B cell (primary cell): Measurements from ENCODE around the gene ITPR1. TPM values are rescaled to one million over a fixed set of nuclear protein-coding genes. Genes with fewer than 3 reads are reported as not detected.

Experiments
- ATAC-seq: fragments of 200-7000 bp; cut with Tn5 transposase; one replicate; pipeline ENCODE4 v1.10.0; 2021; ENCODE audit warnings: low read depth, mild to moderate bottlenecking, moderate number of reproducible peaks, moderate library complexity
- CTCF ChIA-PET: fragments of 350-600 bp; sonication (Branson Sonifier 250); formaldehyde crosslinking; loops from one replicate; lab custom pipeline; 2021; ENCODE audit warnings: antibody characterized with exemption, inconsistent platforms; lab: Charles Lee
- POLR2A ChIA-PET: fragments of 350-600 bp; sonication (Branson Sonifier 250); formaldehyde crosslinking; loops from one replicate; lab custom pipeline; 2021; ENCODE audit warnings: antibody characterized with exemption; lab: Charles Lee
- DNase-seq: peaks from one replicate; pipeline ENCODE4 v3.0.0; 2013
- H2AFZ ChIP-seq: 2 replicates; pipeline ENCODE4 v1.6.1; 2012; ENCODE audit warnings: mild to moderate bottlenecking, low read depth, low read length; ENCODE audit not compliant: insufficient read depth, poor library complexity, severe bottlenecking
- H3K27ac ChIP-seq, 2 donors: 1 replicate in 1 of 2; 2 replicates in 1 of 2; pipeline ENCODE4 v1.5.1; 2012 to 2013; ENCODE audit warnings: low read length in 2 of 2, mild to moderate bottlenecking in 2 of 2, moderate library complexity in 1 of 2
- H3K27me3 ChIP-seq, 4 experiments: fragments of 200-600 bp in 1 of 4; sonication (generic) in 1 of 4; replicated peaks in 1 of 4; 1 replicate in 2 of 4; 2 replicates in 2 of 4; pipeline versions ENCODE4 v1.6.1 to v1.7.0; 2013 to 2016; ENCODE audit warnings: low read length in 3 of 4, mild to moderate bottlenecking in 2 of 4, mixed read lengths in 1 of 4, moderate library complexity in 1 of 4; ENCODE audit not compliant: insufficient read depth in 4 of 4, control insufficient read depth in 3 of 4; ENCODE audit errors: control extremely low read depth in 1 of 4
- H3K36me3 ChIP-seq, 2 experiments: replicated peaks in 1 of 2; 1 replicate in 1 of 2; 2 replicates in 1 of 2; pipeline versions ENCODE4 v1.6.1 to v1.7.1; 2013; ENCODE audit warnings: low read length in 1 of 2; ENCODE audit not compliant: insufficient read depth in 2 of 2, control insufficient read depth in 1 of 2; ENCODE audit errors: control extremely low read depth in 1 of 2, extremely low read depth in 1 of 2
- H3K4me1 ChIP-seq, 2 donors: fragments of 200-600 bp in 1 of 2; sonication (generic) in 1 of 2; 1 replicate in 1 of 2; 2 replicates in 1 of 2; pipeline versions ENCODE4 v1.5.1 to v1.6.1; 2013 to 2017; ENCODE audit warnings: low read length in 2 of 2; ENCODE audit not compliant: control insufficient read depth in 2 of 2, insufficient read depth in 2 of 2
- H3K4me2 ChIP-seq: replicated peaks from 2 replicates; pipeline ENCODE3; 2012; ENCODE audit warnings: mild to moderate bottlenecking, low read depth, low read length; ENCODE audit not compliant: poor library complexity, severe bottlenecking
- H3K4me3 ChIP-seq, 5 experiments: fragments of 200-600 bp in 1 of 5; sonication (generic) in 1 of 5; 1 replicate in 3 of 5; 2 replicates in 2 of 5; pipeline versions ENCODE4 v1.5.1 to v1.7.0; 2011 to 2016; ENCODE audit warnings: low read length in 4 of 5, mild to moderate bottlenecking in 4 of 5, low read depth in 2 of 5, control low read depth in 1 of 5, moderate library complexity in 1 of 5; ENCODE audit not compliant: insufficient read depth in 1 of 5; ENCODE audit errors: control extremely low read depth in 1 of 5, extremely low read depth in 1 of 5
- H3K79me2 ChIP-seq: fragments of 200-600 bp; sonication (generic); one replicate; pipeline ENCODE4 v1.6.0; 2016; ENCODE audit warnings: low read length; ENCODE audit not compliant: control insufficient read depth, insufficient read depth
- H3K9ac ChIP-seq: fragments of 200-600 bp; sonication (generic); 2 replicates; pipeline ENCODE4 v1.6.1; 2017; ENCODE audit warnings: mild to moderate bottlenecking, low read length, moderate library complexity
- H3K9me3 ChIP-seq, 3 donors: one replicate each; pipeline versions ENCODE4 v1.6.1 to v1.7.1; 2013; ENCODE audit warnings: low read length in 2 of 3; ENCODE audit not compliant: control insufficient read depth in 2 of 3, insufficient read depth in 1 of 3; ENCODE audit errors: control extremely low read depth in 1 of 3
- H4K20me1 ChIP-seq: 2 replicates; pipeline ENCODE4 v1.6.0; 2012; ENCODE audit warnings: mild to moderate bottlenecking, low read length; ENCODE audit not compliant: insufficient read depth, control insufficient read depth, poor library complexity, severe bottlenecking
- H3K27ac Mint-ChIP-seq: one replicate; pipeline ENCODE4 v1.8.0; 2021; ENCODE audit warnings: mixed read lengths
- H3K27me3 Mint-ChIP-seq: one replicate; pipeline ENCODE4 v1.8.0; 2021; ENCODE audit warnings: mixed read lengths
- H3K4me1 Mint-ChIP-seq: one replicate; pipeline ENCODE4 v1.8.0; 2021; ENCODE audit warnings: mixed read lengths
- H3K4me3 Mint-ChIP-seq: one replicate; pipeline ENCODE4 v1.8.0; 2021; ENCODE audit warnings: mixed read lengths
- H3K9me3 Mint-ChIP-seq: one replicate; pipeline ENCODE4 v1.8.0; 2022; ENCODE audit warnings: mixed read lengths; ENCODE audit not compliant: insufficient read depth
- CTCF ChIP-seq: fragments of 200-600 bp; IDR thresholded peaks from one replicate; pipeline ENCODE4 v1.8.0; 2022; ENCODE audit warnings: antibody characterized with exemption, mild to moderate bottlenecking
- EZH2 ChIP-seq: IDR thresholded peaks from 2 replicates; pipeline ENCODE4 v1.6.1; 2012; ENCODE audit warnings: borderline replicate concordance, low read depth, mild to moderate bottlenecking, moderate library complexity, low read length; ENCODE audit not compliant: insufficient read depth, poor library complexity, severe bottlenecking
- WGBS: methylation state at CpG from one replicate; pipeline ENCODE4 v1.1.5; 2013; ENCODE audit warnings: missing lambda C conversion rate; ENCODE audit not compliant: insufficient coverage; 5-methylcytosine and 5-hydroxymethylcytosine counted together
- intact Hi-C: fragments of 100-400 bp; cut with micrococcal nuclease; formaldehyde crosslinking; loops from one replicate; pipeline ENCODE4 v1.10.0; 2022
- polyA plus RNA-seq: library from polyadenylated mRNA; depleted of rRNA; stranded (reverse); fragments of >200 nt; gene quantifications from 2 replicates; pipeline ENCODE4 v1.2.3, GENCODE V29; 2012
- total RNA-seq, 2 donors: library from RNA; stranded (reverse); fragments of 120-200 nt in 1 of 2; gene quantifications; 1 replicate in 1 of 2; 2 replicates in 1 of 2; pipeline versions ENCODE4 v1.2.3 to v1.2.4, GENCODE V29; 2013 to 2022

Gene ITPR1
- total and polyA plus RNA-seq, 2 donors (not counting 1 experiment from before 2014, with no cell fraction given), result 64.0 to 332 TPM

GRCh38 chr3:4724051-4724629 lies 231.0 kb downstream of the ITPR1 start:
- Mint-ChIP-seq H3K4me3 (no peak overlapping the region), H3K9me3 (no peaks in the 10 kb centered on the region), H3K27ac (no peak overlapping the region), H3K27me3 (no peaks in the 10 kb centered on the region), H3K4me1 (no peaks in the 10 kb centered on the region)
- H2AFZ ChIP-seq, result no peak overlapping the region
- no peaks in the 10 kb centered on the region for H3K79me2 ChIP-seq
- DNase-seq (no peak), ATAC-seq (no peak)
- CTCF ChIA-PET, result no interaction called here
- H3K36me3 ChIP-seq, result peaks cover 6 to 82% of the 10 kb centered on the region in 2 experiments
- 98% methylated on average over 7 of the region's 10 CpGs for WGBS
- TF ChIP-seq CTCF, result no peak
- no peak for TF ChIP-seq EZH2
- no peak overlapping the region for H3K4me3 ChIP-seq
- peaks cover 53% of the 10 kb centered on the region for H4K20me1 ChIP-seq
- intact Hi-C loops, result no loop called here
- H3K9me3 ChIP-seq, result no peaks in the 10 kb centered on the region
- no peak overlapping the region for H3K27ac ChIP-seq
- no peak overlapping the region for H3K4me2 ChIP-seq
- H3K27me3 ChIP-seq, result no peaks in the 10 kb centered on the region
- H3K4me1 ChIP-seq, result no peaks in the 10 kb centered on the region
- H3K9ac ChIP-seq, result no peak overlapping the region
- POLR2A ChIA-PET, result no interaction called here

- no peak overlapping the region for H3K9ac ChIP-seq
- Mint-ChIP-seq H3K4me1 (no peaks in the 10 kb centered on the region), H3K4me3 (no peak overlapping the region), H3K27ac (no peak overlapping the region), H3K9me3 (no peaks in the 10 kb centered on the region), H3K27me3 (no peaks in the 10 kb centered on the region)
- H3K4me1 ChIP-seq, result no peaks in the 10 kb centered on the region
- TF ChIP-seq EZH2, result no peak
- TF ChIP-seq CTCF, result no peak
- POLR2A ChIA-PET, result no interaction called here
- peaks cover 52% of the 10 kb centered on the region for H4K20me1 ChIP-seq
- H3K36me3 ChIP-seq, result peaks cover 7 to 78% of the 10 kb centered on the region in 2 experiments
- no peak for ATAC-seq
- no CpG with 5 or more reads among the region's 5 CpGs for WGBS
- no peaks in the 10 kb centered on the region for H3K9me3 ChIP-seq
- intact Hi-C loops, result no loop called here
- CTCF ChIA-PET, result interaction anchor here (1.6 to 2.0 kb wide), 2 partner anchors 15 to 331 kb away, joined by 8 read pairs; no protein-coding TSS in a partner anchor
- no peak overlapping the region for H3K4me2 ChIP-seq
- H2AFZ ChIP-seq, result no peak overlapping the region
- H3K27ac ChIP-seq, result no peak overlapping the region
- H3K4me3 ChIP-seq, result no peak overlapping the region
- H3K79me2 ChIP-seq, result no peaks in the 10 kb centered on the region
- no peak for DNase-seq
- H3K27me3 ChIP-seq, result no peaks in the 10 kb centered on the region
Measured at GRCh38 chr3:4726549-4726948, 233.4 kb downstream of the ITPR1 start.
